Loucy (cell line): ENCODE data around the gene MANF.

Source experiments
- CTCF ChIP-seq: fragments of 200-600 bp; sonication (generic); conservative IDR thresholded peaks from 2 replicates; pipeline ENCODE4 v1.5.1; 2014; ENCODE audit warnings: mild to moderate bottlenecking, antibody characterized with exemption, low read length
- EZH2phosphoT487 ChIP-seq: fragments of 200-600 bp; IDR thresholded peaks from 2 replicates; pipeline ENCODE4 v1.6.1; 2018; ENCODE audit warnings: antibody characterized with exemption, mild to moderate bottlenecking, moderate library complexity, borderline replicate concordance

- no peak for TF ChIP-seq CTCF
- no peak for TF ChIP-seq EZH2phosphoT487
Observed at GRCh38 chr3:51422211-51422610, 37.1 kb downstream of the MANF start.
